HG02943 (cell line): ENCODE results near the gene PMM2.
"Not testable (repeated sequence)": the region's sequence is repeated elsewhere in the genome, so short reads cannot be mapped to it uniquely, and the experiment has no call there.

Experiments
- ATAC-seq: cut with Tn5 transposase; IDR thresholded peaks from one replicate; pipeline ENCODE4 v1.9.1; 2021; ENCODE audit warnings: mild to moderate bottlenecking, low read depth, moderate library complexity; ENCODE audit not compliant: unreplicated experiment

PMM2 gene

GRCh38 chr16:8797364-8798173 is at the start of gene PMM2, which contains the start of gene TMEM186:
Gene PMM2 (plus strand): TSS chr16:8797839. CDS start chr16:8797883, 44 bp downstream.
Gene TMEM186 (minus strand): TSS chr16:8797639. CDS start chr16:8797614, 25 bp downstream.
- peak; percentile 90 for ATAC-seq

GRCh38 chr16:8748944-8749343 is 48.7 kb upstream of the PMM2 start:
- ATAC-seq = not testable (repeated sequence)

- ATAC-seq = no peak
Observed at GRCh38 chr16:8751481-8752311, 45.9 kb upstream of the PMM2 start.

- ATAC-seq = no peak
Observed at GRCh38 chr16:8752706-8753105, 44.9 kb upstream of the PMM2 start.

GRCh38 chr16:8753416-8754054 is 44.1 kb upstream of the PMM2 start:
- ATAC-seq = no peak

GRCh38 chr16:8756755-8757154 is 40.9 kb upstream of the PMM2 start:
- ATAC-seq = no peak

GRCh38 chr16:8758022-8758421 is 39.6 kb upstream of the PMM2 start:
- no peak for ATAC-seq

GRCh38 chr16:8760021-8760420 is 37.6 kb upstream of the PMM2 start:
- ATAC-seq = no peak

GRCh38 chr16:8761078-8761477 is 36.6 kb upstream of the PMM2 start:
- ATAC-seq = no peak

GRCh38 chr16:8762254-8762653 is 35.4 kb upstream of the PMM2 start:
- ATAC-seq = no peak

GRCh38 chr16:8763083-8763482 is 34.6 kb upstream of the PMM2 start:
- no peak for ATAC-seq

GRCh38 chr16:8763899-8764298 is 33.7 kb upstream of the PMM2 start:
- no peak for ATAC-seq

GRCh38 chr16:8764525-8765250 is 33.0 kb upstream of the PMM2 start:
- ATAC-seq = no peak

- no peak for ATAC-seq
Observed at GRCh38 chr16:8767176-8767575, 30.5 kb upstream of the PMM2 start.

GRCh38 chr16:8768283-8768682 is 29.4 kb upstream of the PMM2 start:
- no peak for ATAC-seq

- no peak for ATAC-seq
Observed at GRCh38 chr16:8768692-8769091, 28.9 kb upstream of the PMM2 start.

- no peak for ATAC-seq
Observed at GRCh38 chr16:8773537-8773936, 24.1 kb upstream of the PMM2 start.

- ATAC-seq = no peak
Observed at GRCh38 chr16:8774208-8774607, 23.4 kb upstream of the PMM2 start.

GRCh38 chr16:8775359-8775758 is 22.3 kb upstream of the PMM2 start:
- ATAC-seq = no peak

GRCh38 chr16:8776129-8776584 is 21.5 kb upstream of the PMM2 start:
- no peak for ATAC-seq
